ENCODE data around the gene SRP68.

DNA sequence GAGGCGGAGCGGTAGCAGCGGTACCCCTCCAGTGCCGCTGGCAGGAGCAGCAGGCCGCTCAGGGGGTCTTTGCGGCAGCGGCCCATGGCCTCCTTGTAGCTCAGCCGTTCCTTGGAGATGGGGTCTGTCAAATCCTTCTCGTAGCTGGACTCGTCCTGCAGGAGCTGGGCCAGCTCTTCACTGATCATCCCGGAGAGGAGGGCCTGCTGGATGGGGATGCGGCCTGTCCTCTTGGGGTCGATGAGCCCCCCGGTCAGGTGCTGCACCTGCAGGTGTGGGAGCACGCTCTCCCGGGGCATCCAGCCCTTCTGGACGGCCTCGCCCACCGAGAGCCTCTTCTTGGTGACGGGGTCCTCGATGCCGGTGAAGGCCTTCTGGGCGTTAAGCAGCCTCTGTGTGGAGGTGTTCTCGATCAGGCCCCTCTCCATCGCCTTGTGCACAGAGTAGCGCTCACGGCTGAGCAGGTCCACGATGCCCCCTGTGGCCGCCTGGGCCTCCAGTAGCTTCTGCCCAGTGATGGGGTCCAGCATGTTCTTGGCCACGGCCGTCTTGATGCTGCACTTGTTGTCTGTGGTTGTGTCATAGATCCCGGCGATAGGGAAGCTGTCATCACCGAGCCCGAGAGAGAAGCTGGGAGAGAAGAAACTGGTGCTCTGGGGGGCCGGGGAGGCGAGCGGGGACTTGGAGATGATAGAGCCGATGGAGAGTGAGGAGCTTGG lies 65.0 kb downstream of the SRP68 start:
- TF ChIP-seq, protein P1, sequence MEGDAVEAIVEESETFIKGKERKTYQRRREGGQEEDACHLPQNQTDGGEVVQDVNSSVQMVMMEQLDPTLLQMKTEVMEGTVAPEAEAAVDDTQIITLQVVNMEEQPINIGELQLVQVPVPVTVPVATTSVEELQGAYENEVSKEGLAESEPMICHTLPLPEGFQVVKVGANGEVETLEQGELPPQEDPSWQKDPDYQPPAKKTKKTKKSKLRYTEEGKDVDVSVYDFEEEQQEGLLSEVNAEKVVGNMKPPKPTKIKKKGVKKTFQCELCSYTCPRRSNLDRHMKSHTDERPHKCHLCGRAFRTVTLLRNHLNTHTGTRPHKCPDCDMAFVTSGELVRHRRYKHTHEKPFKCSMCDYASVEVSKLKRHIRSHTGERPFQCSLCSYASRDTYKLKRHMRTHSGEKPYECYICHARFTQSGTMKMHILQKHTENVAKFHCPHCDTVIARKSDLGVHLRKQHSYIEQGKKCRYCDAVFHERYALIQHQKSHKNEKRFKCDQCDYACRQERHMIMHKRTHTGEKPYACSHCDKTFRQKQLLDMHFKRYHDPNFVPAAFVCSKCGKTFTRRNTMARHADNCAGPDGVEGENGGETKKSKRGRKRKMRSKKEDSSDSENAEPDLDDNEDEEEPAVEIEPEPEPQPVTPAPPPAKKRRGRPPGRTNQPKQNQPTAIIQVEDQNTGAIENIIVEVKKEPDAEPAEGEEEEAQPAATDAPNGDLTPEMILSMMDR (IDR thresholded peaks at IDR 0.05) = no peak
- TF ChIP-seq POLR2AphosphoS5 (IDR thresholded peaks at IDR 0.05) = no peak

Measured in suprapubic skin (tissue), 3 donors.